A549 (cell line): Measurements from ENCODE around the gene FERMT3. TPM values are rescaled to one million over a fixed set of nuclear protein-coding genes. Genes with fewer than 3 reads are reported as not detected.

Experiments
- ATAC-seq, 2 experiments: fragments of 200-7000 bp in 1 of 2; fragments of >200 bp in 1 of 2; cut with Nextera tagmentation in 1 of 2; cut with Tn5 transposase in 1 of 2; 3 replicates each; pipeline versions ENCODE4 v1.8.0 to v1.9.1; 2018 to 2020; ENCODE audit warnings: mild to moderate bottlenecking in 1 of 2, moderate library complexity in 1 of 2
- CTCF ChIA-PET: fragments of 300-600 bp; sonication (Branson Sonifier 250); formaldehyde crosslinking; extraction: SDS; loops from one replicate; lab custom pipeline; 2021; ENCODE audit warnings: antibody characterized with exemption, inconsistent platforms; lab: Yijun Ruan, JAX
- POLR2A ChIA-PET: fragments of 350-600 bp; formaldehyde crosslinking; extraction: SDS; loops from one replicate; lab custom pipeline; 2021; ENCODE audit warnings: antibody characterized with exemption, inconsistent platforms; lab: Yijun Ruan, JAX
- DNase-seq, 2 experiments: peaks; one replicate each; pipeline versions ENCODE4 v3.0.0 to v3.0.0-alpha.2; 2011 to 2016; ENCODE audit warnings: low read depth in 1 of 2, low spot score in 1 of 2
- FAIRE-seq: peaks from 2 replicates; lab custom pipeline; 2011; peaks lifted over from hg19 to GRCh38; lab: Jason Lieb, UNC
- H3K27ac ChIP-seq, 2 experiments: fragments of >200 bp; sonication (Bioruptor Twin); formaldehyde crosslinking; 3 replicates each; pipeline ENCODE4 v1.5.1; 2016 to 2017
- H3K4me1 ChIP-seq: fragments of >200 bp; sonication (Bioruptor Twin); formaldehyde crosslinking; 3 replicates; pipeline ENCODE4 v1.6.1; 2016
- H3K4me2 ChIP-seq: fragments of >200 bp; sonication (Bioruptor Twin); formaldehyde crosslinking; 3 replicates; pipeline ENCODE4 v1.6.1; 2016
- H3K4me3 ChIP-seq: fragments of >200 bp; sonication (Bioruptor Twin); formaldehyde crosslinking; 3 replicates; pipeline ENCODE4 v1.5.1; 2016
- H3K9me3 ChIP-seq: fragments of >200 bp; sonication (Bioruptor Twin); formaldehyde crosslinking; 3 replicates; pipeline ENCODE4 v1.6.1; 2016
- BHLHE40 ChIP-seq: IDR thresholded peaks from 2 replicates; pipeline ENCODE4 v1.6.1; 2012; ENCODE audit warnings: low read depth, low read length, inconsistent platforms
- CBX8 ChIP-seq: fragments of 200-600 bp; sonication (generic); IDR thresholded peaks from 2 replicates; pipeline ENCODE4 v1.6.1; 2016
- CEBPB ChIP-seq, 2 experiments: fragments of >200 bp in 1 of 2; sonication (Bioruptor Twin) in 1 of 2; formaldehyde crosslinking in 1 of 2; IDR thresholded peaks; 2 replicates each; pipeline ENCODE4 v1.6.1; 2012 to 2016
- CHD4 ChIP-seq: fragments of 200-600 bp; sonication (generic); IDR thresholded peaks from 2 replicates; pipeline ENCODE4 v1.6.1; 2016; ENCODE audit warnings: antibody characterized with exemption, mild to moderate bottlenecking, borderline replicate concordance
- CTCF ChIP-seq: fragments of >200 bp; sonication (Bioruptor Twin); formaldehyde crosslinking; IDR thresholded peaks from 3 replicates; pipeline ENCODE4 v1.5.1; 2016
- EHF ChIP-seq: fragments of 250-450 bp; sonication (Bioruptor Pico); IDR thresholded peaks from 2 replicates; pipeline ENCODE4 v1.5.0; 2020; ENCODE audit warnings: mild to moderate bottlenecking
- HOXA7 ChIP-seq: fragments of 250-450 bp; sonication (Bioruptor Pico); IDR thresholded peaks from 2 replicates; pipeline ENCODE4 v1.5.0; 2020; ENCODE audit warnings: mild to moderate bottlenecking, moderate library complexity
- HOXB13 ChIP-seq: fragments of 250-450 bp; sonication (Bioruptor Pico); IDR thresholded peaks from 2 replicates; pipeline ENCODE4 v1.5.0; 2020; ENCODE audit warnings: low read depth, mild to moderate bottlenecking, moderate library complexity
- KDM5A ChIP-seq: fragments of 200-600 bp; sonication (generic); IDR thresholded peaks from 2 replicates; pipeline ENCODE4 v1.6.1; 2016; ENCODE audit warnings: antibody characterized with exemption, mild to moderate bottlenecking
- POLR2A ChIP-seq: IDR thresholded peaks from 2 replicates; pipeline ENCODE4 v1.6.1; 2012; ENCODE audit warnings: mild to moderate bottlenecking, low read length
- POLR2AphosphoS2 ChIP-seq: conservative IDR thresholded peaks from 2 replicates; pipeline ENCODE4 v1.6.1; 2012; ENCODE audit warnings: low read length, improper control_type of control experiment, inconsistent platforms
- RARB ChIP-seq: fragments of 250-450 bp; sonication (Bioruptor Pico); IDR thresholded peaks from 2 replicates; pipeline ENCODE4 v1.8.0; 2021; ENCODE audit warnings: mild to moderate bottlenecking, moderate library complexity
- RCOR1 ChIP-seq: fragments of 150-350 bp; IDR thresholded peaks from 2 replicates; pipeline ENCODE4 v1.6.1; 2014; ENCODE audit warnings: antibody characterized with exemption, low read length, low read depth
- REST ChIP-seq: fragments of 200-600 bp; sonication (generic); IDR thresholded peaks from 2 replicates; pipeline ENCODE4 v1.6.1; 2016; ENCODE audit warnings: antibody characterized with exemption, mild to moderate bottlenecking, moderate library complexity
- RFX5 ChIP-seq: fragments of 450-650 bp; IDR thresholded peaks from 2 replicates; pipeline ENCODE4 v1.7.1; 2014; ENCODE audit warnings: antibody characterized with exemption, mild to moderate bottlenecking, moderate library complexity
- RNF2 ChIP-seq: fragments of 200-600 bp; sonication (generic); IDR thresholded peaks from 2 replicates; pipeline ENCODE4 v1.6.1; 2016; ENCODE audit warnings: low read depth, mild to moderate bottlenecking, antibody characterized with exemption, moderate library complexity, borderline replicate concordance
- TP53 ChIP-seq: fragments of 250-450 bp; sonication (Bioruptor Pico); IDR thresholded peaks from 2 replicates; pipeline ENCODE4 v1.5.0; 2021; ENCODE audit warnings: mild to moderate bottlenecking, moderate library complexity
- ZFP36 ChIP-seq: fragments of 450-650 bp; IDR thresholded peaks from 2 replicates; pipeline ENCODE4 v1.6.1; 2014; ENCODE audit warnings: borderline replicate concordance; ENCODE audit not compliant: partially characterized antibody
- ZSCAN20 ChIP-seq: fragments of 250-450 bp; sonication (Bioruptor Pico); IDR thresholded peaks from 2 replicates; pipeline ENCODE4 v1.8.0; 2022; ENCODE audit warnings: mild to moderate bottlenecking, moderate library complexity
- WGBS: methylation state at CpG from one replicate; pipeline ENCODE4 v1.1.6; 2017; ENCODE audit errors: missing lambda C conversion rate; 5-methylcytosine and 5-hydroxymethylcytosine counted together
- polyA plus RNA-seq, 4 experiments: library from polyadenylated mRNA; depleted of rRNA in 3 of 4; stranded (reverse); fragments of >200 nt; fragmentation: RNase III in 1 of 4; extraction: RNeasy Plus Mini Kit Qiagen cat#74134 plus additional on column Dnase treatment in 1 of 4; gene quantifications; 2 replicates in 3 of 4; 3 replicates in 1 of 4; pipeline ENCODE4 v1.2.3, GENCODE V29; 2011 to 2017
- TF ChIP-seq, protein P1 (sequence below): IDR thresholded peaks from 2 replicates; pipeline ENCODE4 v1.6.1; 2012; ENCODE audit warnings: low read depth, borderline replicate concordance
- TF ChIP-seq, protein P2 (sequence below): IDR thresholded peaks from 2 replicates; pipeline ENCODE4 v1.6.1; 2012
- TF ChIP-seq, protein P3 (sequence below): fragments of >200 bp; sonication (Bioruptor Twin); formaldehyde crosslinking; IDR thresholded peaks from 2 replicates; pipeline ENCODE4 v1.6.1; 2016
- TF ChIP-seq, protein P4 (sequence below): fragments of >200 bp; sonication (Bioruptor Twin); formaldehyde crosslinking; IDR thresholded peaks from 3 replicates; pipeline ENCODE4 v1.6.1; 2016

FERMT3 gene
- polyA plus RNA-seq, 2 of the 4 experiments (the other 2 are of a cell fraction) = 0.56 to 2.1 TPM

- CTCF ChIA-PET = interaction anchor here (0.6 to 6.4 kb wide), 7 partner anchors 11 to 77 kb away, joined by 3 to 76 read pairs (median 3); partner anchors contain the start of genes CATSPERZ, ESRRA and FERMT3
- POLR2A ChIA-PET = no interaction called here
- TF ChIP-seq CHD4 (no peak), ZFP36 (no peak), CEBPB (IDR thresholded peaks at IDR 0.05) (no peak), EHF (CRISPR knock-in tag) (no peak), RCOR1 (no peak), TP53 (CRISPR knock-in tag) (no peak), HOXB13 (no peak), ZSCAN20 (CRISPR knock-in tag) (no peak), POLR2AphosphoS2 (no peak), RNF2 (no peak), POLR2A (no peak), CTCF (no peak), HOXA7 (CRISPR knock-in tag) (no peak), RFX5 (no peak), RARB (CRISPR knock-in tag) (no peak)
- TF ChIP-seq, protein P1, sequence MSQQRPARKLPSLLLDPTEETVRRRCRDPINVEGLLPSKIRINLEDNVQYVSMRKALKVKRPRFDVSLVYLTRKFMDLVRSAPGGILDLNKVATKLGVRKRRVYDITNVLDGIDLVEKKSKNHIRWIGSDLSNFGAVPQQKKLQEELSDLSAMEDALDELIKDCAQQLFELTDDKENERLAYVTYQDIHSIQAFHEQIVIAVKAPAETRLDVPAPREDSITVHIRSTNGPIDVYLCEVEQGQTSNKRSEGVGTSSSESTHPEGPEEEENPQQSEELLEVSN = no peak
- TF ChIP-seq, protein P2, sequence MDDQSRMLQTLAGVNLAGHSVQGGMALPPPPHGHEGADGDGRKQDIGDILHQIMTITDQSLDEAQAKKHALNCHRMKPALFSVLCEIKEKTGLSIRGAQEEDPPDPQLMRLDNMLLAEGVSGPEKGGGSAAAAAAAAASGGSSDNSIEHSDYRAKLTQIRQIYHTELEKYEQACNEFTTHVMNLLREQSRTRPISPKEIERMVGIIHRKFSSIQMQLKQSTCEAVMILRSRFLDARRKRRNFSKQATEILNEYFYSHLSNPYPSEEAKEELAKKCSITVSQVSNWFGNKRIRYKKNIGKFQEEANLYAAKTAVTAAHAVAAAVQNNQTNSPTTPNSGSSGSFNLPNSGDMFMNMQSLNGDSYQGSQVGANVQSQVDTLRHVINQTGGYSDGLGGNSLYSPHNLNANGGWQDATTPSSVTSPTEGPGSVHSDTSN = no peak
Observed at GRCh38 chr11:64254326-64254725, 47.8 kb downstream of the FERMT3 start.

GRCh38 chr11:64255135-64256128, 48.9 kb downstream of the FERMT3 start:
- POLR2A ChIA-PET = no interaction called here
- Histone ChIP-seq H3K4me2 (no peak overlapping the region), H3K4me1 (peaks cover 22% of the 10 kb centered on the region), H3K9me3 (no peaks in the 10 kb centered on the region), H3K4me3 (no peak overlapping the region), H3K27ac (no peak overlapping the region)
- CTCF ChIA-PET = interaction anchor here (0.6 to 6.4 kb wide), 10 partner anchors 9 to 194 kb away, joined by 3 to 76 read pairs (median 5); partner anchors contain the start of genes CATSPERZ, ESRRA, FERMT3 and PPP1R14B
- DNase-seq (no peak), ATAC-seq (no peak), FAIRE-seq (no peak)
- 93% methylated on average over 30 of the region's 35 CpGs for WGBS
- TF ChIP-seq BHLHE40 = no peak
- TF ChIP-seq ZSCAN20 (CRISPR knock-in tag) = no peak
- TF ChIP-seq, protein P3, sequence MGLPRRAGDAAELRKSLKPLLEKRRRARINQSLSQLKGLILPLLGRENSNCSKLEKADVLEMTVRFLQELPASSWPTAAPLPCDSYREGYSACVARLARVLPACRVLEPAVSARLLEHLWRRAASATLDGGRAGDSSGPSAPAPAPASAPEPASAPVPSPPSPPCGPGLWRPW = no peak
- TF ChIP-seq CBX8 = no peak
- TF ChIP-seq, protein P4, sequence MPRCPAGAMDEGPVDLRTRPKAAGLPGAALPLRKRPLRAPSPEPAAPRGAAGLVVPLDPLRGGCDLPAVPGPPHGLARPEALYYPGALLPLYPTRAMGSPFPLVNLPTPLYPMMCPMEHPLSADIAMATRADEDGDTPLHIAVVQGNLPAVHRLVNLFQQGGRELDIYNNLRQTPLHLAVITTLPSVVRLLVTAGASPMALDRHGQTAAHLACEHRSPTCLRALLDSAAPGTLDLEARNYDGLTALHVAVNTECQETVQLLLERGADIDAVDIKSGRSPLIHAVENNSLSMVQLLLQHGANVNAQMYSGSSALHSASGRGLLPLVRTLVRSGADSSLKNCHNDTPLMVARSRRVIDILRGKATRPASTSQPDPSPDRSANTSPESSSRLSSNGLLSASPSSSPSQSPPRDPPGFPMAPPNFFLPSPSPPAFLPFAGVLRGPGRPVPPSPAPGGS = no peak
- TF ChIP-seq ZFP36 = no peak
- no peak for TF ChIP-seq KDM5A
- TF ChIP-seq, protein P1 = no peak
- no peak for TF ChIP-seq REST

More at GRCh38 chr11:64254326-64254725, 47.8 kb downstream of the FERMT3 start:
- Histone ChIP-seq H3K4me3 (no peak overlapping the region), H3K4me1 (peaks cover 24% of the 10 kb centered on the region), H3K27ac (no peak overlapping the region), H3K4me2 (no peak overlapping the region), H3K9me3 (no peaks in the 10 kb centered on the region)
- FAIRE-seq = no peak
- no peak for ATAC-seq
- no peak for DNase-seq
- 100% methylated on average over 2 of the region's 7 CpGs for WGBS
